AG09319 (cell line): ENCODE results near the gene TBC1D22A.

Experiments used
- DNase-seq: peaks from one replicate; pipeline ENCODE4 v3.0.0-alpha.2; 2010; ENCODE audit warnings: low read depth; ENCODE audit errors: extremely low read depth
- CTCF ChIP-seq: IDR thresholded peaks from 2 replicates; pipeline ENCODE4 v1.5.1; 2011; ENCODE audit warnings: low read depth, mild to moderate bottlenecking, inconsistent platforms, low read length, moderate library complexity

The TBC1D22A gene

GRCh38 chr22:47196166-47196849 is 433.9 kb downstream of the TBC1D22A start:
- no peak for TF ChIP-seq CTCF
- DNase-seq: no peak

GRCh38 chr22:47196881-47197772 is 434.7 kb downstream of the TBC1D22A start:
- no peak for DNase-seq
- no peak for TF ChIP-seq CTCF

GRCh38 chr22:47197773-47198500 is 435.5 kb downstream of the TBC1D22A start:
- no peak for TF ChIP-seq CTCF
- no peak for DNase-seq

GRCh38 chr22:47198801-47199251 is 436.4 kb downstream of the TBC1D22A start:
- no peak for TF ChIP-seq CTCF
- no peak for DNase-seq

GRCh38 chr22:47199261-47199978 is 437.0 kb downstream of the TBC1D22A start:
- TF ChIP-seq CTCF: no peak
- no peak for DNase-seq

- no peak for TF ChIP-seq CTCF
- DNase-seq: no peak
Measured at GRCh38 chr22:47199979-47200272, 437.5 kb downstream of the TBC1D22A start.
